NB4 (cell line): ENCODE results near the gene GREM1.

ENCODE experiments used
- DNase-seq: peaks from one replicate; pipeline ENCODE4 v3.0.0; 2010; ENCODE audit warnings: low read depth
- H3K4me3 ChIP-seq: one replicate; pipeline ENCODE4 v1.5.1; 2011; ENCODE audit warnings: mild to moderate bottlenecking, low read depth, low read length, moderate library complexity
- CTCF ChIP-seq: IDR thresholded peaks from one replicate; pipeline ENCODE4 v1.5.1; 2012; ENCODE audit warnings: low read depth, low read length
- MAX ChIP-seq: IDR thresholded peaks from 2 replicates; pipeline ENCODE4 v1.6.1; 2011; ENCODE audit warnings: low read depth, low read length
- MYC ChIP-seq: IDR thresholded peaks from 2 replicates; pipeline ENCODE4 v1.6.1; 2011; ENCODE audit warnings: low read depth, low read length
- POLR2A ChIP-seq: IDR thresholded peaks from 2 replicates; pipeline ENCODE4 v1.6.1; 2011; ENCODE audit warnings: mild to moderate bottlenecking; ENCODE audit not compliant: insufficient read length; ENCODE audit errors: extremely low read depth

GREM1 gene

GRCh38 chr15:32774022-32774421 lies 56.2 kb downstream of the GREM1 start:
- TF ChIP-seq CTCF (no peak), MYC (no peak), MAX (no peak), POLR2A (no peak)
- DNase-seq, result no peak
- H3K4me3 ChIP-seq, result no peak overlapping the region

- TF ChIP-seq MYC, result no peak
- H3K4me3 ChIP-seq, result no peak overlapping the region
- DNase-seq, result no peak
These were observed 57.3 kb downstream of the GREM1 start for GRCh38 chr15:32775103-32775502.

- no peak for TF ChIP-seq MYC
- TF ChIP-seq CTCF, result no peak
- no peak for TF ChIP-seq POLR2A
- no peak for TF ChIP-seq MAX
- H3K4me3 ChIP-seq, result no peak overlapping the region
- no peak for DNase-seq
These were observed 60.8 kb downstream of the GREM1 start for GRCh38 chr15:32778391-32779176.

- no peak for DNase-seq
- H3K4me3 ChIP-seq, result no peak overlapping the region
- TF ChIP-seq CTCF (no peak), POLR2A (no peak), MYC (no peak), MAX (no peak)
These were observed 64.0 kb downstream of the GREM1 start for GRCh38 chr15:32781781-32782180.

- H3K4me3 ChIP-seq, result no peak overlapping the region
- TF ChIP-seq MYC (no peak), MAX (no peak), POLR2A (no peak), CTCF (no peak)
- no peak for DNase-seq
These were observed 66.8 kb downstream of the GREM1 start for GRCh38 chr15:32784581-32784980.

- H3K4me3 ChIP-seq, result no peak overlapping the region
- no peak for DNase-seq
- TF ChIP-seq MAX, result no peak
- no peak for TF ChIP-seq CTCF
- no peak for TF ChIP-seq POLR2A
- no peak for TF ChIP-seq MYC
These were observed 69.1 kb downstream of the GREM1 start for GRCh38 chr15:32786906-32787305.
